Measurements from ENCODE around the gene OSBPL3. TPM values are rescaled to one million over a fixed set of nuclear protein-coding genes. Genes with fewer than 3 reads are reported as not detected.

Gene OSBPL3
- polyA plus RNA-seq, 1 donor from 2014 or later: 0.26 TPM

GRCh38 chr7:24972991-24973390, 7.0 kb downstream of the OSBPL3 start:
- H3K9ac ChIP-seq (ENCODE audit: low read length): no peak overlapping the region
- TF ChIP-seq POLR2AphosphoS5 (IDR thresholded peaks at IDR 0.05) (no peak), REST (IDR thresholded peaks at IDR 0.05; ENCODE audit: borderline replicate concordance) (no peak), MXI1 (conservative IDR thresholded peaks at IDR 0.05; ENCODE audit: poor library complexity, severe bottlenecking) (no peak), CTCF (IDR thresholded peaks at IDR 0.05; ENCODE audit: poor library complexity, severe bottlenecking) (no peak), EZH2 (IDR thresholded peaks at IDR 0.05; ENCODE audit: borderline replicate concordance, insufficient read depth, low read length, poor library complexity, severe bottlenecking) (no peak), SMC3 (conservative IDR thresholded peaks at IDR 0.05; ENCODE audit: poor library complexity) (no peak), EP300 (conservative IDR thresholded peaks at IDR 0.05; ENCODE audit: poor library complexity, severe bottlenecking) (no peak), TAF1 (IDR thresholded peaks at IDR 0.05; ENCODE audit: low read depth) (no peak), RAD21 (conservative IDR thresholded peaks at IDR 0.05) (no peak)
- H2AFZ ChIP-seq (ENCODE audit: low read depth, low read length): no peak overlapping the region
- H3K4me3 ChIP-seq (ENCODE audit: low read length): no peak overlapping the region
- H3K9me3 ChIP-seq (ENCODE audit: low read length): no peaks in the 10 kb centered on the region
- H3K79me2 ChIP-seq (replicated peaks; ENCODE audit: insufficient read depth, low read length): no peaks in the 10 kb centered on the region
- H3K27me3 ChIP-seq (ENCODE audit: insufficient read depth, low read depth, low read length): no peaks in the 10 kb centered on the region
- H3F3A ChIP-seq (ENCODE audit: insufficient read depth, low read length, poor library complexity, severe bottlenecking): no peaks in the 10 kb centered on the region
- H3K27ac ChIP-seq (ENCODE audit: low read length): no peak overlapping the region
- no peaks in the 10 kb centered on the region for H3K36me3 ChIP-seq (ENCODE audit: insufficient read depth, low read length)
- no peaks in the 10 kb centered on the region for H3K9me2 ChIP-seq (ENCODE audit: insufficient read depth, low read length)
- no peaks in the 10 kb centered on the region for H4K20me1 ChIP-seq (ENCODE audit: insufficient read depth)
- H3K4me2 ChIP-seq (ENCODE audit: low read length): no peak overlapping the region

DNA sequence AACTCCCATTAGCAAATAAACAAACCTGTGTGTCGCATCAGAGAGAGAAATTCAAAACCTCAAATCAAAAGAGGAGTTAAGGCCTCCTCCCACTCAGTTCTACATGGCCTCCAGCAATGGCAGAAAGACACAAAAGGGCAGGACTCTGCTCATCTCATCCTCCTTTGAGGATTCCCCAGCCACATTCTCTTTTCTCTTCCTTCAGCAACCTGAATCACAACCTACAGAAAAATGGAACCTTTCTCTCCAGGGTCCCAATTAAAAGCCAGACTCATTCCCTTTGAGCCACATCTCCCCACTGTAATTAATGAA, 7.9 kb downstream of the OSBPL3 start:
- Histone ChIP-seq H3K27ac (ENCODE audit: low read length) (no peak overlapping the region), H3K4me3 (ENCODE audit: low read length) (no peak overlapping the region), H3K79me2 (replicated peaks; ENCODE audit: insufficient read depth, low read length) (no peaks in the 10 kb centered on the region), H3K27me3 (ENCODE audit: insufficient read depth, low read depth, low read length) (no peaks in the 10 kb centered on the region), H3K36me3 (ENCODE audit: insufficient read depth, low read length) (no peaks in the 10 kb centered on the region), H3K4me2 (ENCODE audit: low read length) (no peak overlapping the region), H2AFZ (ENCODE audit: low read depth, low read length) (no peak overlapping the region), H4K20me1 (ENCODE audit: insufficient read depth) (no peaks in the 10 kb centered on the region), H3F3A (ENCODE audit: insufficient read depth, low read length, poor library complexity, severe bottlenecking) (no peaks in the 10 kb centered on the region), H3K9ac (ENCODE audit: low read length) (no peak overlapping the region), H3K9me2 (ENCODE audit: insufficient read depth, low read length) (no peaks in the 10 kb centered on the region), H3K9me3 (ENCODE audit: low read length) (no peaks in the 10 kb centered on the region)
- no peak for TF ChIP-seq EP300 (conservative IDR thresholded peaks at IDR 0.05; ENCODE audit: poor library complexity, severe bottlenecking)
- TF ChIP-seq POLR2AphosphoS5 (IDR thresholded peaks at IDR 0.05): no peak
- no peak for TF ChIP-seq REST (IDR thresholded peaks at IDR 0.05; ENCODE audit: borderline replicate concordance)
- TF ChIP-seq TAF1 (IDR thresholded peaks at IDR 0.05; ENCODE audit: low read depth): no peak
- no peak for TF ChIP-seq MXI1 (conservative IDR thresholded peaks at IDR 0.05; ENCODE audit: poor library complexity, severe bottlenecking)
- no peak for TF ChIP-seq EZH2 (IDR thresholded peaks at IDR 0.05; ENCODE audit: borderline replicate concordance, insufficient read depth, low read length, poor library complexity, severe bottlenecking)
- no peak for TF ChIP-seq CTCF (IDR thresholded peaks at IDR 0.05; ENCODE audit: poor library complexity, severe bottlenecking)
- TF ChIP-seq SMC3 (conservative IDR thresholded peaks at IDR 0.05; ENCODE audit: poor library complexity): no peak
- no peak for TF ChIP-seq RAD21 (conservative IDR thresholded peaks at IDR 0.05)

Measured in neural cell (in vitro differentiated cells).